ENCODE results near the gene ENTPD2. TPM values are rescaled to one million over a fixed set of nuclear protein-coding genes. Genes with fewer than 3 reads are reported as not detected.

Gene ENTPD2
- total RNA-seq, 1 experiment from 2014 or later = 9.0 TPM

DNA sequence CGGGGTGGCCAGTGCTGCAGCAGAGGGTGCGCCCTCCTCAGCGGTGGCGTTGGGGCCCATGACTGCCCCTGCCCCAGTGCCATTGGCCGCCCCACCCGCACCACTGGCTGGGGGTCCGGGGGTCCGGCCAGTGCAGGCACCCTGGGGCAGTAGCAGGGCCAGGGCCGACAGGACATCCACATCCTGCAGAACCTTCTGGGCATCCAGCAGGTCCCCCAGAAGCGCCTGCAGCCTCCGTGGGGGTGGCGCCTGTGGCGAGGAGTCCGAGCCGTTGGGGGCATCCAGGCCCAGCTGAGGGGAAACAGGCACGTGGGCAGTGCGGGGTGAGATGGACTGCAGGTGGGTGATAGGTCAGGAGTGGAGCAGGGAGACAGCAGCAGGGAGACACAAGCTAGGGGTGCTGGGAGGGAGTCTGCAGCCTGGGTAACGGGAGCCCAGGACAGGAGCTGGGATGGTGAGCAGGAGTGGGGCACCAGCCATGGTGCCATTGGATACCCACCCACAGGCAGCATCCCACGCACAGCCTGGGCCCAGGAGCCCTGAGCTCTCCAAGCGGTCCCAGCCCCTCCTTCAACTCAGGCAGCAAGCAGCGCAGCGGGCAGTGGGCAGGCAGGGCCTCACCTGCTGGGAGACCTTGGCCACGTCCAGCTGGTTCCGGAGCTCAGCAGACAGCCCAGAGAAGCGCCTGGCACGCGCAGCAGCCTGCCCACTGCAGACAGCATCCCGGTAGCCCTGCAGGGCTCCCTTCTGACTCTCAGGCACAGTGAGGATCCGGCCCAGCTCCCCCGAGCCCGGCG lies 32.9 kb downstream of the ENTPD2 start:
- Histone ChIP-seq H3K9me2 (ENCODE audit: insufficient read depth) (no peaks in the 10 kb centered on the region), H3K4me1 (replicated peaks; ENCODE audit: insufficient read depth) (no peaks in the 10 kb centered on the region), H3K4me2 (no peak overlapping the region), H3K27ac (no peak overlapping the region), H3K4me3 (no peak overlapping the region), H4K20me1 (ENCODE audit: insufficient read depth) (no peaks in the 10 kb centered on the region; the same call in 1 of the 2 replicates), H3K27me3 (ENCODE audit: insufficient read depth, low read depth) (no peaks in the 10 kb centered on the region), H3K9me3 (ENCODE audit: insufficient read depth, low read depth) (no peaks in the 10 kb centered on the region), H3K79me2 (ENCODE audit: low read depth) (no peaks in the 10 kb centered on the region), H3K36me3 (ENCODE audit: low read depth) (no peaks in the 10 kb centered on the region), H3F3A (ENCODE audit: insufficient read depth, low read depth) (peaks cover 7% of the 10 kb centered on the region; the same call in 1 of the 2 replicates), H2AFZ (no peak overlapping the region)
- intact Hi-C loops (cut with micrococcal nuclease; ENCODE audit: unreplicated experiment) = no loop called here
- ChIA-PET POLR2A (ENCODE audit: unreplicated experiment) (no interaction called here), CTCF (interaction anchor here (0.5 to 0.7 kb wide), 2 partner anchors 58 to 71 kb away, joined by 3 to 5 read pairs; no protein-coding TSS in a partner anchor)
- no TSS peak for BruUV-seq (replicated peaks)
- TF ChIP-seq, protein P1, sequence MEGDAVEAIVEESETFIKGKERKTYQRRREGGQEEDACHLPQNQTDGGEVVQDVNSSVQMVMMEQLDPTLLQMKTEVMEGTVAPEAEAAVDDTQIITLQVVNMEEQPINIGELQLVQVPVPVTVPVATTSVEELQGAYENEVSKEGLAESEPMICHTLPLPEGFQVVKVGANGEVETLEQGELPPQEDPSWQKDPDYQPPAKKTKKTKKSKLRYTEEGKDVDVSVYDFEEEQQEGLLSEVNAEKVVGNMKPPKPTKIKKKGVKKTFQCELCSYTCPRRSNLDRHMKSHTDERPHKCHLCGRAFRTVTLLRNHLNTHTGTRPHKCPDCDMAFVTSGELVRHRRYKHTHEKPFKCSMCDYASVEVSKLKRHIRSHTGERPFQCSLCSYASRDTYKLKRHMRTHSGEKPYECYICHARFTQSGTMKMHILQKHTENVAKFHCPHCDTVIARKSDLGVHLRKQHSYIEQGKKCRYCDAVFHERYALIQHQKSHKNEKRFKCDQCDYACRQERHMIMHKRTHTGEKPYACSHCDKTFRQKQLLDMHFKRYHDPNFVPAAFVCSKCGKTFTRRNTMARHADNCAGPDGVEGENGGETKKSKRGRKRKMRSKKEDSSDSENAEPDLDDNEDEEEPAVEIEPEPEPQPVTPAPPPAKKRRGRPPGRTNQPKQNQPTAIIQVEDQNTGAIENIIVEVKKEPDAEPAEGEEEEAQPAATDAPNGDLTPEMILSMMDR (conservative IDR thresholded peaks at IDR 0.05) = no peak
- TF ChIP-seq EZH2 (IDR thresholded peaks at IDR 0.05; ENCODE audit: low read depth) = no peak
- DNase-seq = no peak

DNA sequence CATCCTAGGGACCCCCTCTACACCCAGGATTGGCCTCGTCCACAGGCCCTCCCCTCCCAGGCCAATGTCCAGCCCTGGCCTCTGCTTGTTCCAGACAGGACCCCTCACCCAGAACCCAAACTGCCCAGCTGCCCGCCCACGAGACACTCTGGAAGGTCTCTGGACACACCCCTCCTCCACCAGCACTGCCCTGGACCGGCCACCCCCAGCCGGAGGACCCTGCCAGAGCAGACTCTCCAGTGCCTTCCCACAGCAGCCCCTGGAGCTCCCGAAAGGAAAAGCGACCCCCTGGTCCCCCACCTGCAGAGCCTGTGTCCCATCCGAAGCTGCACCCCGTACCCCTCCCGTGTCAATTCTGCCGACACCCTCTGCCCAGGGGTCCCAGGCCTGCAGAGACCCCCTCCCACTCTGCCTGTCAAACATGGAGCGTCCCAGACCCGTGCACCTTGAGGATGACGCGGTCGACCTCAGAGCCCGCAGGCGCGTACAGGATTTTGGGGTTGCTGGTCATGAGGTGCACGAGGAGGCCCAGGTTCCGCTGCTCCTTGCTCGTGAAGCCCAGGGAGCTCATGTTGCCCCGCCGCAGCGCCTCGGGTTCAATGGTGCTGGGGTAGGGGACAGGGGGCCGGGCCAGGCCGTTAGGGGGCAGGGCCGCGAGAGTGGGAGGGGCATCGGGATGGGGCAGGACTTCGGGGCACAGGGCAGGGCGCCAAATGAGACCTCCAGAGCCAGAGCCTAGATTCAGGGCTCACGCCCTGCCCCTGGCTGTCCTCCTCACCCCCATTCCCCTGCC lies 33.8 kb downstream of the ENTPD2 start:
- Histone ChIP-seq H3K4me2 (no peak overlapping the region), H3K9me2 (ENCODE audit: insufficient read depth) (no peaks in the 10 kb centered on the region), H3K36me3 (ENCODE audit: low read depth) (no peaks in the 10 kb centered on the region), H3K9me3 (ENCODE audit: insufficient read depth, low read depth) (no peaks in the 10 kb centered on the region), H2AFZ (no peak overlapping the region), H3K27ac (no peak overlapping the region), H3F3A (ENCODE audit: insufficient read depth, low read depth) (peaks cover 7% of the 10 kb centered on the region; the same call in 1 of the 2 replicates), H3K79me2 (ENCODE audit: low read depth) (no peaks in the 10 kb centered on the region), H3K4me3 (no peak overlapping the region), H3K27me3 (ENCODE audit: insufficient read depth, low read depth) (no peaks in the 10 kb centered on the region), H4K20me1 (ENCODE audit: insufficient read depth) (no peaks in the 10 kb centered on the region; the same call in 1 of the 2 replicates), H3K4me1 (replicated peaks; ENCODE audit: insufficient read depth) (no peaks in the 10 kb centered on the region)
- no peak for TF ChIP-seq EZH2 (IDR thresholded peaks at IDR 0.05; ENCODE audit: low read depth)
- TF ChIP-seq, protein P1 (conservative IDR thresholded peaks at IDR 0.05) = no peak
- CTCF ChIA-PET = interaction anchor here (0.7 kb wide), 1 partner anchor 178 kb away, joined by 12 read pairs; the partner anchor contains the start of gene AJM1
- BruUV-seq (replicated peaks) = no TSS peak
- no peak for DNase-seq
- intact Hi-C loops (cut with micrococcal nuclease; ENCODE audit: unreplicated experiment) = no loop called here
- POLR2A ChIA-PET (ENCODE audit: unreplicated experiment) = interaction anchor here (0.6 kb wide), 1 partner anchor 135 kb away, joined by 4 read pairs; no protein-coding TSS in a partner anchor

DNA sequence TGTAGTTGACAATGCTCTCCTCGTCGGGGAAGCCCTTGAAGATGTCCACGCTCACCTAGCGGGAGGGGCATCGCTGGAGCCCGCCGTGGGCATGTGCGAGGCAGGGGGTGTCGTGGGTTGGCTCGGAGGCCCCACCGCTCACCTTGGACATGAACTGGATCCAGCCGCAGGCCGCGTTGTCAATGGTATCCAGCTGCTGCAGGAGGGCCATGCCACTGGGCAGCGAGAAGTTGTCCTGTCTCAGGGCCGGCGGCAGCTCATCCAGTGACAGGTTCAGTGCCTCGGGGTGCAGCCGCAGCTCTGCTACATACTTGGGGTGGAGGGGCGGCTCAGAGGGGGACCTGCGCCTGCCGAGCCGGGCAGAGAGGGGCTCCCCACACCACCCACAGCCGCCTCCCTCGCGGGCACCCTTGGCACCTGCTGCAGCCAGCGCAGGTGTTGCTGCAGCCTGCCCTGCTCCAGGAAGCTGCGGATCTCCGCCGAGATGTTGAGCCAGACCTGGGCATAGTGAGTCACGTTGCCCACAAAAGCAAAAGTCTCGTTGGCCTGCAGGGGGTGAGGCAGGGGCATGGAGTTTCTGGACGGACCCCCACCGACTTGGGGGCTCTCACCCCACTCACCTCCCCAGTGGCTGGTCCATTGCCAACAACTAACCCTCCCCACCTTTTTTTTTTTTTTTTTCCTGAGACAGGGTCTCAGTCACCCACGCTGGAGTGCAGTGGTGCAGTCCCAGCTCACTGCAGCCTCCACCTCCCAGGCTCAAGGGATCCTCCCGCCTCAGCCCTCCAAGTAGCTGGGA lies 34.9 kb downstream of the ENTPD2 start:
- CTCF ChIA-PET = interaction anchor here (0.7 kb wide), 1 partner anchor 177 kb away, joined by 12 read pairs; the partner anchor contains the start of gene AJM1
- DNase-seq = no peak
- H3K9me3 ChIP-seq (ENCODE audit: insufficient read depth, low read depth) = no peaks in the 10 kb centered on the region

More for the DNA sequence above, 34.9 kb downstream of the ENTPD2 start:
- intact Hi-C loops (cut with micrococcal nuclease; ENCODE audit: unreplicated experiment) = no loop called here
- POLR2A ChIA-PET (ENCODE audit: unreplicated experiment) = no interaction called here
- Histone ChIP-seq H3K4me1 (replicated peaks; ENCODE audit: insufficient read depth) (no peaks in the 10 kb centered on the region), H3K79me2 (ENCODE audit: low read depth) (no peaks in the 10 kb centered on the region), H3F3A (ENCODE audit: insufficient read depth, low read depth) (peaks cover 7% of the 10 kb centered on the region; the same call in 1 of the 2 replicates), H3K9me2 (ENCODE audit: insufficient read depth) (no peaks in the 10 kb centered on the region), H3K4me2 (no peak overlapping the region), H3K4me3 (no peak overlapping the region), H2AFZ (no peak overlapping the region), H3K27ac (no peak overlapping the region), H3K27me3 (ENCODE audit: insufficient read depth, low read depth) (no peaks in the 10 kb centered on the region), H3K36me3 (ENCODE audit: low read depth) (no peaks in the 10 kb centered on the region), H4K20me1 (ENCODE audit: insufficient read depth) (no peaks in the 10 kb centered on the region; the same call in 1 of the 2 replicates)
- no TSS peak for BruUV-seq (replicated peaks)
- TF ChIP-seq EZH2 (IDR thresholded peaks at IDR 0.05; ENCODE audit: low read depth) = no peak
- TF ChIP-seq, protein P1 (conservative IDR thresholded peaks at IDR 0.05) = no peak

Measured in PC-9 (cell line).